IMR-90 (cell line): ENCODE measurements around the gene PARPBP.

Experiments used
- BHLHE40 ChIP-seq: fragments of 150-350 bp; IDR thresholded peaks from 2 replicates; pipeline ENCODE4 v1.6.1; 2016; ENCODE audit warnings: mild to moderate bottlenecking, low read depth, low read length
- CEBPB ChIP-seq: IDR thresholded peaks from 2 replicates; pipeline ENCODE4 v1.6.1; 2012; ENCODE audit warnings: low read depth, low read length, improper control_type of control experiment
- FOS ChIP-seq: fragments of 150-350 bp; IDR thresholded peaks from 2 replicates; pipeline ENCODE4 v1.6.1; 2016; ENCODE audit warnings: low read depth, low read length
- MAFK ChIP-seq: IDR thresholded peaks from 2 replicates; pipeline ENCODE4 v1.6.1; 2012; ENCODE audit warnings: low read depth, low read length, improper control_type of control experiment
- MXI1 ChIP-seq: IDR thresholded peaks from 2 replicates; pipeline ENCODE4 v1.6.1; 2012; ENCODE audit warnings: low read depth, mild to moderate bottlenecking, low read length, moderate library complexity, borderline replicate concordance
- NFE2L2 ChIP-seq: fragments of 150-350 bp; IDR thresholded peaks from 2 replicates; pipeline ENCODE4 v1.6.1; 2016; ENCODE audit warnings: low read depth, mild to moderate bottlenecking, low read length
- POLR2A ChIP-seq: IDR thresholded peaks from 2 replicates; pipeline ENCODE4 v1.6.1; 2012; ENCODE audit warnings: mild to moderate bottlenecking, low read depth, low read length
- RAD21 ChIP-seq: IDR thresholded peaks from 2 replicates; pipeline ENCODE4 v1.6.1; 2012; ENCODE audit warnings: low read length, improper control_type of control experiment
- RCOR1 ChIP-seq: IDR thresholded peaks from 2 replicates; pipeline ENCODE4 v1.6.1; 2012; ENCODE audit warnings: mild to moderate bottlenecking, low read length, improper control_type of control experiment; ENCODE audit not compliant: insufficient replicate concordance
- RFX5 ChIP-seq: IDR thresholded peaks from 2 replicates; pipeline ENCODE4 v1.8.0; 2012; ENCODE audit warnings: low read depth, mild to moderate bottlenecking, low read length, moderate library complexity
- SMC3 ChIP-seq: fragments of 150-350 bp; IDR thresholded peaks from 2 replicates; pipeline ENCODE4 v1.6.1; 2016; ENCODE audit warnings: low read depth, mild to moderate bottlenecking, antibody characterized with exemption, low read length, moderate library complexity
- TF ChIP-seq, protein P1 (sequence below): conservative IDR thresholded peaks from 2 replicates; pipeline ENCODE4 v1.5.1; 2012; ENCODE audit warnings: mild to moderate bottlenecking, low read depth, low read length, improper control_type of control experiment
- TF ChIP-seq, protein P2 (sequence below): fragments of 150-350 bp; IDR thresholded peaks from 2 replicates; pipeline ENCODE4 v1.6.1; 2016; ENCODE audit warnings: low read depth, mild to moderate bottlenecking, low read length, moderate library complexity, borderline replicate concordance
- TF ChIP-seq, protein P3 (sequence below): fragments of 150-350 bp; IDR thresholded peaks from 2 replicates; pipeline ENCODE4 v1.6.1; 2017; ENCODE audit warnings: mild to moderate bottlenecking, antibody characterized with exemption, low read length, low read depth

DNA sequence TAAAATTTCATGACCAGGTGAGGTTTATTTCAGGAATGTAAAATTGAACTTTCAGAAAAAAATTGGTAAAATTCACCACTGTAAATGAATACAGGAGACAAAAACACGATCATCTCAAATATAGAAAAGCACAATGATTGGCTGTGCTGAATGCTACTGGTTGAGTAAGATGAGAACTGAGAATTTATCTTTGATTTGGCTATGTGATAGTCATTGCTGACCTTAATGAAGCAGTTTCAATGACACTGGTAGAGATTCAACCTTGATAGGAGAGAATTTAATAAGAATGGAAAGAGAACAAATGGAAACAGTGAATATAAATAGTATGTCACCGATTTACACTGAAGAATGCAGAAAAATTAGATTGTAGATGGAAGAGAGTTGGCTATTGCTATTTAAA lies 84.0 kb downstream of the PARPBP start:
- TF ChIP-seq BHLHE40 (no peak), RFX5 (no peak), CEBPB (no peak), FOS (no peak), RAD21 (no peak), POLR2A (no peak), SMC3 (no peak), MAFK (no peak), MXI1 (no peak), NFE2L2 (no peak), RCOR1 (no peak)
- TF ChIP-seq, protein P1, sequence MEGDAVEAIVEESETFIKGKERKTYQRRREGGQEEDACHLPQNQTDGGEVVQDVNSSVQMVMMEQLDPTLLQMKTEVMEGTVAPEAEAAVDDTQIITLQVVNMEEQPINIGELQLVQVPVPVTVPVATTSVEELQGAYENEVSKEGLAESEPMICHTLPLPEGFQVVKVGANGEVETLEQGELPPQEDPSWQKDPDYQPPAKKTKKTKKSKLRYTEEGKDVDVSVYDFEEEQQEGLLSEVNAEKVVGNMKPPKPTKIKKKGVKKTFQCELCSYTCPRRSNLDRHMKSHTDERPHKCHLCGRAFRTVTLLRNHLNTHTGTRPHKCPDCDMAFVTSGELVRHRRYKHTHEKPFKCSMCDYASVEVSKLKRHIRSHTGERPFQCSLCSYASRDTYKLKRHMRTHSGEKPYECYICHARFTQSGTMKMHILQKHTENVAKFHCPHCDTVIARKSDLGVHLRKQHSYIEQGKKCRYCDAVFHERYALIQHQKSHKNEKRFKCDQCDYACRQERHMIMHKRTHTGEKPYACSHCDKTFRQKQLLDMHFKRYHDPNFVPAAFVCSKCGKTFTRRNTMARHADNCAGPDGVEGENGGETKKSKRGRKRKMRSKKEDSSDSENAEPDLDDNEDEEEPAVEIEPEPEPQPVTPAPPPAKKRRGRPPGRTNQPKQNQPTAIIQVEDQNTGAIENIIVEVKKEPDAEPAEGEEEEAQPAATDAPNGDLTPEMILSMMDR = no peak
- TF ChIP-seq, protein P2, sequence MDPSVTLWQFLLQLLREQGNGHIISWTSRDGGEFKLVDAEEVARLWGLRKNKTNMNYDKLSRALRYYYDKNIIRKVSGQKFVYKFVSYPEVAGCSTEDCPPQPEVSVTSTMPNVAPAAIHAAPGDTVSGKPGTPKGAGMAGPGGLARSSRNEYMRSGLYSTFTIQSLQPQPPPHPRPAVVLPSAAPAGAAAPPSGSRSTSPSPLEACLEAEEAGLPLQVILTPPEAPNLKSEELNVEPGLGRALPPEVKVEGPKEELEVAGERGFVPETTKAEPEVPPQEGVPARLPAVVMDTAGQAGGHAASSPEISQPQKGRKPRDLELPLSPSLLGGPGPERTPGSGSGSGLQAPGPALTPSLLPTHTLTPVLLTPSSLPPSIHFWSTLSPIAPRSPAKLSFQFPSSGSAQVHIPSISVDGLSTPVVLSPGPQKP = no peak
- TF ChIP-seq, protein P3, sequence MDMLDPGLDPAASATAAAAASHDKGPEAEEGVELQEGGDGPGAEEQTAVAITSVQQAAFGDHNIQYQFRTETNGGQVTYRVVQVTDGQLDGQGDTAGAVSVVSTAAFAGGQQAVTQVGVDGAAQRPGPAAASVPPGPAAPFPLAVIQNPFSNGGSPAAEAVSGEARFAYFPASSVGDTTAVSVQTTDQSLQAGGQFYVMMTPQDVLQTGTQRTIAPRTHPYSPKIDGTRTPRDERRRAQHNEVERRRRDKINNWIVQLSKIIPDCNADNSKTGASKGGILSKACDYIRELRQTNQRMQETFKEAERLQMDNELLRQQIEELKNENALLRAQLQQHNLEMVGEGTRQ = no peak
